K562 (cell line): ENCODE data around the gene HRAS. TPM values are rescaled to one million over a fixed set of nuclear protein-coding genes. Genes with fewer than 3 reads are reported as not detected.

ENCODE experiments used
- ARID4B ChIP-seq: sonication (generic); formaldehyde crosslinking; IDR thresholded peaks from 2 replicates; pipeline ENCODE4 v1.8.0; 2022; ENCODE audit warnings: mild to moderate bottlenecking, missing genetic modification reagents
- IRF9 ChIP-seq: fragments of 450-650 bp; IDR thresholded peaks from 2 replicates; pipeline ENCODE4 v1.6.1; 2016; ENCODE audit warnings: missing biosample characterization, missing genetic modification characterization
- NFRKB ChIP-seq: fragments of 450-650 bp; IDR thresholded peaks from 2 replicates; pipeline ENCODE4 v1.6.1; 2016; ENCODE audit warnings: low read depth
- NR2C1 ChIP-seq, 2 experiments: fragments of 450-650 bp; IDR thresholded peaks; 2 replicates each; pipeline ENCODE4 v1.6.1; 2017; ENCODE audit warnings: mild to moderate bottlenecking in 2 of 2, antibody characterized with exemption in 1 of 2, inconsistent platforms in 1 of 2, missing compliant biosample characterization in 1 of 2, missing genetic modification characterization in 1 of 2
- RBM22 ChIP-seq: fragments of 200-400 bp; formaldehyde crosslinking; IDR thresholded peaks from 2 replicates; pipeline ENCODE4 v1.6.1; 2018; ENCODE audit warnings: low read length, low read depth; ENCODE audit not compliant: poor library complexity, severe bottlenecking
- SMAD2 ChIP-seq: fragments of 150-350 bp; IDR thresholded peaks from 2 replicates; pipeline ENCODE4 v1.6.1; 2014; ENCODE audit warnings: low read depth, mild to moderate bottlenecking, low read length
- THRAP3 ChIP-seq: fragments of 450-650 bp; IDR thresholded peaks from 2 replicates; pipeline ENCODE4 v1.6.1; 2016; ENCODE audit warnings: mild to moderate bottlenecking, inconsistent platforms, borderline replicate concordance
- VEZF1 ChIP-seq: fragments of 200-800 bp; sonication (Bioruptor generic); IDR thresholded peaks from 2 replicates; pipeline ENCODE4 v1.6.1; 2017; ENCODE audit warnings: missing genetic modification characterization, missing compliant biosample characterization
- polyA plus RNA-seq, 8 experiments: library from polyadenylated mRNA; depleted of rRNA in 4 of 8; stranded (reverse) in 5 of 8; unstranded in 3 of 8; fragments of >200 nt; fragmentation: Nextera tagmentation in 2 of 8; fragmentation: Illumina TruSeq in 1 of 8; extraction: Ambion mirVana in 2 of 8; extraction: Trizol in 1 of 8; gene quantifications; 2 replicates each; pipeline versions ENCODE4 v1.2.1 to v1.2.3, GENCODE V29; 2011 to 2014; ENCODE audit warnings: inconsistent platforms in 1 of 8, missing spikeins in 1 of 8
- total RNA-seq, 7 experiments: library from RNA; depleted of rRNA in 6 of 7; stranded (reverse); fragments of >200 nt in 6 of 7; fragmentation: Illumina TruSeq in 2 of 7; extraction: Trizol in 2 of 7; gene quantifications; 2 replicates each; pipeline versions ENCODE4 v1.2.1 to v1.2.3, GENCODE V29; 2011 to 2021; ENCODE audit warnings: low replicate concordance in 1 of 7

The HRAS gene
- total and polyA plus RNA-seq, 9 of the 15 experiments (the other 6 are each of a cell fraction or from before 2014, with no cell fraction given) = 2.8 to 73.5 (median 29.6) TPM

DNA sequence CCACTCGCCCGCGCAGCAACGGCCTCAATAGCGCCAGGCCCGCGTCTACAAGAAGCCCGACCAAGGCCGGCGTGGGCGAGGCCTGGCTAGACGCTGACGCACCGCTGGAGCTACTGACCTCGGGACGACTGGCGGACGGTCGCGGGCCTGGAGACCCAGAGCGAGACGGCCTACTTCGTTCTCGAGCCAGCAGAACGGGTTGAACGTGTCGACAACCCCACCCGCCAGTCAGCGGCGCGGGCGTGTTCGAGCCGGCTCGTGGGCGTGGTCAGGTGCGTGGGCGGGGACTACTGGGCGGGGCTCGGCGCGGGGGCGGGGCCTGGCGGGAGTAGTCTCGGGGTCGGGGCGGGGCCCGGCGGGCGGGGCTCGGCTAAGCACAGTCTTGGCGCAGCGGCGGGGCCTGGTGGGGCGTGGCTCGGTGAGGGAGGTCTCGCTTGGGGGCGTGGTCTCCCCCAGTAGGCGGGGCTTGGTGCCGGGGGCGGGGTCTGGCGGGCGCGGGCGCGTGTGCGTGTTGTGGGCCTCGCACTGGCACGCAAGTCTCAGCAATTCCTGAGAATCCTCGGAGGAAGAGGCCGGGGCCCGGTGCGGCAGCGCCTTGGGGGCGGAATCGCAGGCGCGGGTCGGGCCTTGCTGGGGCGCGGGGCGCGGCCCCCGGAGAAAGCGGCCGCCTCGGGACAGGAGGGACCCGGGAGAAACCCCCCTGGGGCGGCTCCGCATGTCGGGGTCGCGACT, 28.2 kb downstream of the HRAS start, which contains the start of gene RNH1 (continued):
- TF ChIP-seq RBM22 = no peak
- no peak; the same call in none of the 2 replicates for TF ChIP-seq ARID4B (CRISPR knock-in tag)
- no peak for TF ChIP-seq NFRKB
- TF ChIP-seq SMAD2 = no peak
- peak; percentile 79 for TF ChIP-seq VEZF1
- TF ChIP-seq IRF9 = no peak
- no peak for TF ChIP-seq NR2C1 (IDR thresholded peaks at IDR 0.05)
- no peak for TF ChIP-seq NR2C1 (tag; IDR thresholded peaks at IDR 0.05)
- no peak for TF ChIP-seq THRAP3
- TF ChIP-seq, all 486 proteins: peak for 76
